Measurements from ENCODE around the gene HES4.

- TF ChIP-seq, protein P1, sequence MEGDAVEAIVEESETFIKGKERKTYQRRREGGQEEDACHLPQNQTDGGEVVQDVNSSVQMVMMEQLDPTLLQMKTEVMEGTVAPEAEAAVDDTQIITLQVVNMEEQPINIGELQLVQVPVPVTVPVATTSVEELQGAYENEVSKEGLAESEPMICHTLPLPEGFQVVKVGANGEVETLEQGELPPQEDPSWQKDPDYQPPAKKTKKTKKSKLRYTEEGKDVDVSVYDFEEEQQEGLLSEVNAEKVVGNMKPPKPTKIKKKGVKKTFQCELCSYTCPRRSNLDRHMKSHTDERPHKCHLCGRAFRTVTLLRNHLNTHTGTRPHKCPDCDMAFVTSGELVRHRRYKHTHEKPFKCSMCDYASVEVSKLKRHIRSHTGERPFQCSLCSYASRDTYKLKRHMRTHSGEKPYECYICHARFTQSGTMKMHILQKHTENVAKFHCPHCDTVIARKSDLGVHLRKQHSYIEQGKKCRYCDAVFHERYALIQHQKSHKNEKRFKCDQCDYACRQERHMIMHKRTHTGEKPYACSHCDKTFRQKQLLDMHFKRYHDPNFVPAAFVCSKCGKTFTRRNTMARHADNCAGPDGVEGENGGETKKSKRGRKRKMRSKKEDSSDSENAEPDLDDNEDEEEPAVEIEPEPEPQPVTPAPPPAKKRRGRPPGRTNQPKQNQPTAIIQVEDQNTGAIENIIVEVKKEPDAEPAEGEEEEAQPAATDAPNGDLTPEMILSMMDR (IDR thresholded peaks at IDR 0.05) = no peak
- no peak for TF ChIP-seq POLR2A (IDR thresholded peaks at IDR 0.05)
These were observed 19.7 kb downstream of the HES4 start for GRCh38 chr1:980137-980571.

Measured in breast epithelium (tissue), 3 donors.